ENCODE results near the gene ADK.

The ADK gene

GRCh38 chr10:74672430-74673165 is 521.6 kb downstream of the ADK start:
- DNase-seq (ENCODE audit: low read depth): no peak

GRCh38 chr10:74674927-74675326 is 523.9 kb downstream of the ADK start:
- DNase-seq (ENCODE audit: low read depth): no peak

- no peak for DNase-seq (ENCODE audit: low read depth)
Measured at GRCh38 chr10:74675484-74675883, 524.5 kb downstream of the ADK start.

- no peak for DNase-seq (ENCODE audit: low read depth)
Measured at GRCh38 chr10:74677951-74678350, 526.9 kb downstream of the ADK start.

- no peak for DNase-seq (ENCODE audit: low read depth)
Measured at GRCh38 chr10:74681917-74682627, 531.1 kb downstream of the ADK start.

- peak; percentile 26 for DNase-seq (ENCODE audit: low read depth)
Measured at GRCh38 chr10:74683067-74683466, 532.0 kb downstream of the ADK start.

GRCh38 chr10:74683621-74684364 is 532.8 kb downstream of the ADK start:
- DNase-seq (ENCODE audit: low read depth): no peak

GRCh38 chr10:74684462-74684861 is 533.4 kb downstream of the ADK start:
- no peak for DNase-seq (ENCODE audit: low read depth)

GRCh38 chr10:74685564-74685963 is 534.5 kb downstream of the ADK start:
- DNase-seq (ENCODE audit: low read depth): no peak

GRCh38 chr10:74690393-74690792 is 539.4 kb downstream of the ADK start:
- DNase-seq (ENCODE audit: low read depth): no peak

GRCh38 chr10:74691164-74691563 is 540.1 kb downstream of the ADK start:
- DNase-seq (ENCODE audit: low read depth): no peak

- peak; percentile 46 for DNase-seq (ENCODE audit: low read depth)
Measured at GRCh38 chr10:74704629-74705357, 553.8 kb downstream of the ADK start.

- DNase-seq (ENCODE audit: low read depth): no peak
Measured at GRCh38 chr10:74705358-74705980, 554.4 kb downstream of the ADK start.

- no peak for DNase-seq (ENCODE audit: low read depth)
Measured at GRCh38 chr10:74706966-74707365, 555.9 kb downstream of the ADK start.

GRCh38 chr10:74708246-74708645 is 557.2 kb downstream of the ADK start:
- no peak for DNase-seq (ENCODE audit: low read depth)

- no peak for DNase-seq (ENCODE audit: low read depth)
Measured at GRCh38 chr10:74718208-74718607, 567.2 kb downstream of the ADK start.

GRCh38 chr10:74728225-74728624 is 577.2 kb downstream of the ADK start:
- DNase-seq (ENCODE audit: low read depth): no peak

GRCh38 chr10:74730246-74730645 is 579.2 kb downstream of the ADK start:
- DNase-seq (ENCODE audit: low read depth): no peak

- no peak for DNase-seq (ENCODE audit: low read depth)
Measured at GRCh38 chr10:74733612-74734011, 582.6 kb downstream of the ADK start.

GRCh38 chr10:74736029-74736428 is 585.0 kb downstream of the ADK start:
- no peak for DNase-seq (ENCODE audit: low read depth)

- DNase-seq (ENCODE audit: low read depth): no peak
Measured at GRCh38 chr10:74738052-74738451, 587.0 kb downstream of the ADK start.

- no peak for DNase-seq (ENCODE audit: low read depth)
Measured at GRCh38 chr10:74738542-74738941, 587.5 kb downstream of the ADK start.

Measured in fibroblast of the conjunctiva (primary cell).